ENCODE data around the gene ENSA. TPM values are rescaled to one million over a fixed set of nuclear protein-coding genes. Genes with fewer than 3 reads are reported as not detected.
A peak's percentile ranks its signal among the peaks of the same experiment; 100 is the strongest.
"Not testable (repeated sequence)": the region's sequence is repeated elsewhere in the genome, so short reads cannot be mapped to it uniquely, and the experiment has no call there.

The ENSA gene, protein sequence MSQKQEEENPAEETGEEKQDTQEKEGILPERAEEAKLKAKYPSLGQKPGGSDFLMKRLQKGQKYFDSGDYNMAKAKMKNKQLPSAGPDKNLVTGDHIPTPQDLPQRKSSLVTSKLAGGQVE
- 97.4 TPM for polyA plus RNA-seq (ENCODE audit: insufficient read length)

DNA sequence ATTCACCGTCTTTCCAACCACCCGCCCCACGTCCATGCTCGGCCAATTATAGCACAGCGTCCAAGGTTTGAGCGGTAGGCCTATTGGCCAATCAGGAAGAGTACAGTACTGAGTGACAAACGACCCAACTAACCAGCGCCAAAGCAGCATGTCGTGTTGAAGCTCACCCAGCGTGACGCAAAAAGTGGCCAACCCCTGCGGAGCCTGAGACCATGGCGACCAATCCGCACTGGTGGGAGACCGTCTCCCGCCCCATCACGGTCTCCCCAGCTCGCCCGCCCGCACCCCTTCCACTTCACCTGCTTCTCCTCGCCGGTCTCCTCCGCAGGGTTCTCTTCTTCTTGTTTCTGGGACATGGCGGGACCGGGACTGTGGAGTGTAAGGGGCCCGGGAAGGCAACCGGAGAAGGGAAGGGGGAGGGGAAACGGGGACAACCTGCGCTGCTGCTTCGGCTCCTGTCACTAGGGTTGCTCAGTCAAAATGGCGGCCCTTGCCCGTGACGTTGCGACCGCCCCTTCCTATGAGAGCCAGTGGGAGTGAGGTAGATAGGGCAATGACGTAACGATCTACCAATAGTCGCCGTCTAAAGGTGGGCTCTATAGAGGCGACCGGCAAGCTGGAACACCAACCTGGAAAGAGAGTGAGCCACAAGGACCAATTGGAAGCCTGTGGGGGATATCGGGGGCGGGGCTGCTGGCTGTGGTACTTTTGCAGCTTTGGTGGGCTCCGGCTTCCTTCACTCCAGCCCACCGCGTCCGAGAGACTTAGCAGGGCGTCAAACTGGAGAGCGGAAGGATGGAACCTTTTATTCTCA lies at the start of gene ENSA:
Gene ENSA, minus strand, starts transcription at position 498 of the 814 bp plus-strand sequence. Its CDS starts 142 bp downstream, at position 356.
- DNase-seq = peak; percentile 99

DNA sequence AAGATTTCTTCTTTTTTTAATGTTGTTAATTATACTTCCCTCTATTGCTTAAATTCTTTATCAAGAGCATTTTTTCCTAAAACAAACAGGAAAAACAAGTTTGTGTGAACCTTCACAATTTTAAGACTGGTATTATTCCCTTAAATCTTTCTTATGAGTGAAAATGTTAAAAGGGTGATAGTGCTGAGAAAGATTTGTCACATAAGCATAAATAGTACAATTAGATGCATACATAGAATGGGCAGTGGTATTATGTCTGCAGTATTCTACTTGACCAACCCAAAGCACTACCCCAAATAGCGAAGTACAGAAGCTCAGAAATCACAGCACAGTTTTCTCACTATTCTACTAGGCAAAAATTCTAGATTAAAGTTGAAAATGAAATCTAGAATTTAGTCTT lies 49.6 kb upstream of the ENSA start:
- no peak for DNase-seq

DNA sequence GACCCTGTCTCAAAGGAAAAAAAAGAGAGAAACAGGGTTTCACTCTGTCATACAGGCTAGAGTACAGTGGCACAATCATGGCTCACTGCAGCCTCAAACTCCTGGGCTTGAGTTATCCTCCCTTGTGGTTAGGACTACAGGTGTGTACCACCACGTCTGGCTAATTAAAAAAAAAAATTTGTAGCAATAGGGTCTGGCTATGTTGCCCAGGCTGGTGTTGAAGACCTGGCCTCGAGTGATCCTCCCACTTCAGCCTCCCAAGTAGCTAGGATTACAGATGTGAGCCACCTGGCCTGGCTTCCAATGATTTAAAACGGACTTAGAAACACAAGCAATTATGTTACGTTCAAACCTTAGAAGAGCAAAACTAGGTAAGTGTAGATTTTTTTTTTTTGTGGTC lies 45.5 kb upstream of the ENSA start:
- no peak for DNase-seq

DNA sequence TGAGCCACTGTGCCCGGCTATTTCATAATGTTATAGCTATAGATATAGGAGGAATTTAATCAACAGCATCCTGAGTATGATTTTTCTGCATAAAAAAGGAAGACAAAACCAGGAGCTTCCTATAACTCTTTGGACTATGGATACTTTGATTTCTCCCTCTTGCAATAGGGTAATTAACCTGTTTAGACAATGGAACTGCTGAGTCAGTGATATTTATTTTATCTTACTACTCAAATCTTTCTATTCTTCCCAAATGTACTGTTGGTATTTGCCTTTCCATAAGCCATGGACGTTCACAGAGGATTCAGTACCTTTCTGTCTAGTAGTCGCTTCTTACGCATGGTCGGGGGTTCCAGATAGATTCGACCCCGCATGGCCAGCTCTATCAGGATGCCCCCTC lies 33.9 kb upstream of the ENSA start:
- DNase-seq = no peak

DNA sequence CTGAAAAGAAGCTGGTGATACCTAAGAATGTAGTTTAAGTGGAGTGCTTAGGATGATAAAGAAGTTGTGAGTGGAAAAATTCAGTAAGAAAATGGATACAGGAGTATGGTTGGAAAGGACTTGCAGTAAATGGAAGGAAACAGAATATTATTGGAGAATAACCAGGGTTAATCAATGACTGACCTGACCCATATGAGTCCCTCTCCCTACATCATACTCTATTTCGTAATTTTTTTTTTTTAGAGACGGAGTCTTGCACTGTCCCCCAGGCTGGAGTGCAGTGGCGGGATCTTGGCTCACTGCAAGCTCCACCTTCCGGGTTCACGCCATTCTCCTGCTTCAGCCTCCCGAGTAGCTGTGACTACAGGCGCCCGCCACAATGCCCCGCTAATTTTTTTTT lies 33.4 kb upstream of the ENSA start:
- DNase-seq = no peak

DNA sequence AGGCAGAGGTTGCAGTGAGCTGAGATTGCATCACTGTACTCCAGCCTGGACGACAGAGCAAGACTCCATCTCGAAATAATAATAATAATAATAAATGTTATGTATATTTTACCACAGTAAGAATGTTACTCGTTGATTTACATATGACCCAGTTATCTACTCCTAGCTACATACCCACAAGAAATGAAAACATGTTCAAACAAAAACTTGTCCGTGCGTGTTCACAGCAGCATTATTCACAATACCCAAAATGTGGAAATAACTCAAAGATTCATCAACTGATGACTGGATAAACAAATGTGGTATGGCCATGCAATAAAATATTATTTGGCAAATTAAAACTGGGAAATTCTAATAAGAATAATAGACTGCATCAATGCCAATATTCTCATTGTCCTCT lies 31.7 kb upstream of the ENSA start:
- no peak for DNase-seq

DNA sequence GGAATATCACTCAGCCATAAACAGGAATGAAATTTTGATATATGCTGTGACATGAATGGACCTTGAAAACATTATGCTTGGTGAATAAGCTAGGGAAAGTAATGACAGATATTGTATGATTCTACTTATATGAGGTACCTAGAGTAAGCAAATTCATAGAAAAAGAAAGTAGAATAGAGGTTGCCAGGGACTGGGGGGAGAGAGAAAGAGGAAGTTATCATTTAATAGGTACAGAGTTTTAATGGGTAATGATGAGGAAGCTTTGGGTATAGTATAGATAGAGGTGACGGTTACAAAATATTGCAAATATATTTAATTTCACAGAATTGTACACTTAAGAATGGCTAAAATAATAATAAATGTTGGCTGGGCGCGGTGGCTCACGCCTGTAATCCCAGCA lies 31.2 kb upstream of the ENSA start:
- no peak for DNase-seq

DNA sequence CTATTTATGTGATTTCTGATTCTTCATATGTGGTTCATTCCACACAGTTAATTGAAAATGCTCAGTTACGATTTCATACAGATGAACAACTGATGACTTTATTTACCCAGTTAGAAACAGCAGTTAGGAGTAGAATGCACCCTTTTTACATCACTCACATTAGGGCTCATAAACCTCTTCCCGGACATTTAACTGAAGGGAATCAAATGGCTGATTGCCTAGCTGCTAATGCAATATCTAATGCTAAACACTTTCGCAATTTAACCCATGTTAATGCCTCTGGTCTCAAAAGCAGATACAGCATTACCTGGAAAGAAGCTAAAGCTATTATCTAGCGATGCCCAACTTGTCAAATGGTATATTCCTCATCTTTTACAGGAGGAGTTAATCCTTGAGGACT lies 27.7 kb upstream of the ENSA start:
- DNase-seq = not testable (repeated sequence)

DNA sequence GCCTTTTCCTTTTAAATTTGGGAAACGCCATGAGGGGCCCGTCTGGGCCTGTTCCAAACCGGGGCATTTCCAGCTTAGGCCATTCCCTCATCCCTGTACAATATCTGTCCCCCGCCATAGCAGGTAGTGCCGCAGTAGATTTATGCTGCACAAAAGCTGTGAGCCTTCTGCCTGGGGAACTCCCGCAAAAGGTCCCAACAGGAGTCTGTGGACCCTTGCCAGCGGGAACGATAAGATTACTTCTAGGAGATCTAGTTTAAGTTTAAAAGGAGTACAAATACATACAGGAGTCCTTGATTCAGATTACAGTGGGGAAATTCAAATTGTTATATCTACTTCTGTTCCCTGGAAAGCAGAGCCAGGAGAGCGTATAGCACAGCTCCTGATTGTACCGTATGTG lies 25.2 kb upstream of the ENSA start:
- not testable (repeated sequence) for DNase-seq

DNA sequence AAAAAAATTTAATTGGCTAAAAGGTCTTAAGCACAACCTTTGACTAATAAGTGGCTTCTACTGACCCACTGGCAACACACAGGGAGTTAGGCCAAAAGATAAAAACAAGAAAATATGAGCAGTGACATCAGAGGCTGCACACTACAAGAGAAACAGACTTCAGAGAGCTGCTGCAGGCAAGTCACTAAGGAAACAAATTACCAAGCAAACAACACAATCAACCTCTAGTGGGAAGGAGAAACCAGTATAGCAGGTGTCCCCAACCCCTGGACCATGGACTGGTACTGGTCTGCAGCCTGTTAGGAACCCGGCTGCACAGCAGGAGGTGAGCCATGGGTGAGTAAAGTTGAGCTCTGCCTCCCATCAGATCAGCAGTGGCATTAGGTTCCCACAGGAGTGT lies 20.8 kb upstream of the ENSA start:
- DNase-seq = no peak

DNA sequence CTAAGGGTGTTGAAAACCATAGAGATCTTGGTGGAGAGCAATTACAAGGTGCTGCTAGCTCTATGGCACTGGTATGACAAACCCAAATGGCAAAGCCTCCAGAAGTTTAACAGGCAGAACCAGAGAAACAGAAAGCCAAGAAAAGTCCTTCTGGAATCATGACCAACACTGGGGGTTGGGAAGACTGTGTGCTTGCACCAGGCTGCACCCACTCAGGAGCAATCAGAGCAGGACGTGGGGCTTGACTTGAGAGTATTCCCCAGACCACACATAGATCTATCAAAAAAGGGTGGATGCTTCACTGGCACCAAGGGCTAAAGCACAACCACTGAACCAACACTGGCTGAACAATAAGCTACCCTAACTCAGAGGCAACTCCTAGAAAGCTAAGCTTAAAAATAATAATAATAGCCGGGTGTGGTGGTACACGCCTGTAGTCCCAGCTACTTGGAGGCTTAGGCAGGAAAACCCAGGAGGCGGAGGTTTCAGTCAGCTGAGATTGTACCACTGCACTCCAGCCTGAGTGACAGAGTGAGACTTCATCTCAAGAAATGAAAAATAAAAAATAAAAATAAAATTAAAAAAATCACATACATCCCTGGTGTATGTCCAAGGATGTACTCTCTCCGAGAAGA lies 20.1 kb upstream of the ENSA start:
- no peak for DNase-seq

DNA sequence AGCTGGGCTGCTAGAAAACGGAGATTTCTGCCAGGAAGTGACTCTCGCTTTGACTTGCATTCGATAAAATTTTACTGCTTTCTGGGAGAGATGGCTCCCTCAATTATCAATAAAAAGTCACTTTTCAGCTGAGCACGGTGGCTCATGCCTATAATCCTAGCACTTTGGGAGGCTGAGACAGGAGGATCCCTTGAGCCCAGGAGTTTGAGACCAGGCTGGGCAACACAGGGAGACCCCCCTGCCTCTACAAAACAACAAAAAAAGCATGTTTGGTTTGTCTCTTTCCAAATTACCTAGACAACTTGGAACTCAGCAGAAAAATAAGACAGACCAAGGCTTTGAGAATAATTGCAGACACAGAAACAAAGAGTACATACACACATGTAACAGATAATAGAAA lies 12.9 kb upstream of the ENSA start:
- no peak for DNase-seq

DNA sequence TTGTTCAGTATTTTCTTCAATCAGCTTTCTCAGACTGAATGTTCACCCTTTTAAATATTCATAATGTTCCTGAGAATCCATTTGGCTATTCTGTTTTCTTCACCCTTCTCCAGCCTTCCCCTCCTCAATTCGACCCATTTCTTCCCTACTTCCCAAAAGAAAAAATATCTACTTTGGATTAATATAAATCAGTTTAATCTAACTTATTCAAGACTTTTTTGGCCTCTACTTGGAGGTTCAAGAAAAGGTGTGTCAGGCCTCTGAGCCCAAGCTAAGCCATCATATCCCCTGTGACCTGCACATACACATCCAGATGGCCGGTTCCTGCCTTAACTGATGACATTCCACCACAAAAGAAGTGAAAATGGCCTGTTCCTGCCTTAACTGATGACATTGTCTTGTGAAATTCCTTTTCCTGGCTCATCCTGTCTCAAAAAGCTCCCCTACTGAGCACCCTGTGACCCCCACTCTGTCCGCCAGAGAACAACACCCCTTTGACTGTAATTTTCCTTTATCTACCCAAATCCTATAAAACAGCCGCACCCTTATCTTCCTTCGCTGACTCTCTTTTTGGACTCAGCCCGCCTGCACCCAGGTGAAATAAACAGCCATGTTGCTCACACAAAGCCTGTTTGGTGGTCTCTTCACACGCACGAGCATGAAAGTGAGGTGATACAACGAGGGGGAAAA lies 11.9 kb upstream of the ENSA start:
- DNase-seq = not testable (repeated sequence)

DNA sequence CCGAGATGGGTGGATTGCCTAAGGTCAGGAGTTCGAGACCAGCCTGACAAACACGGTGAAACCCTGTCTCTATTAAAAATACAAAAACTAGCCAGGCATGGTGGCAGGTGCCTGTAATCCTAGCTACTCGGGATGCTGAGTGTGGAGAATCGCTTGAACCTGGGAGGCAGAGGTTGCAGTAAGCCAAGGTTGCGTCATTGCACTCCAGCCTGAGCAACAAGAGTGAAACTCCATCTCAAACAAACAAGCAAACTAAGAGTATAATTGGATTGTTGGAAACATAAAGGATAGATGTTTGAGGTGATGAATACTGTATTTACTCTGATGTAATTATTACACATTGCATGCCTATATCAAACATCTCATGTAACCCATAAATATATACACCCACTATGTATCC lies 9.0 kb upstream of the ENSA start:
- DNase-seq = not testable (repeated sequence)

DNA sequence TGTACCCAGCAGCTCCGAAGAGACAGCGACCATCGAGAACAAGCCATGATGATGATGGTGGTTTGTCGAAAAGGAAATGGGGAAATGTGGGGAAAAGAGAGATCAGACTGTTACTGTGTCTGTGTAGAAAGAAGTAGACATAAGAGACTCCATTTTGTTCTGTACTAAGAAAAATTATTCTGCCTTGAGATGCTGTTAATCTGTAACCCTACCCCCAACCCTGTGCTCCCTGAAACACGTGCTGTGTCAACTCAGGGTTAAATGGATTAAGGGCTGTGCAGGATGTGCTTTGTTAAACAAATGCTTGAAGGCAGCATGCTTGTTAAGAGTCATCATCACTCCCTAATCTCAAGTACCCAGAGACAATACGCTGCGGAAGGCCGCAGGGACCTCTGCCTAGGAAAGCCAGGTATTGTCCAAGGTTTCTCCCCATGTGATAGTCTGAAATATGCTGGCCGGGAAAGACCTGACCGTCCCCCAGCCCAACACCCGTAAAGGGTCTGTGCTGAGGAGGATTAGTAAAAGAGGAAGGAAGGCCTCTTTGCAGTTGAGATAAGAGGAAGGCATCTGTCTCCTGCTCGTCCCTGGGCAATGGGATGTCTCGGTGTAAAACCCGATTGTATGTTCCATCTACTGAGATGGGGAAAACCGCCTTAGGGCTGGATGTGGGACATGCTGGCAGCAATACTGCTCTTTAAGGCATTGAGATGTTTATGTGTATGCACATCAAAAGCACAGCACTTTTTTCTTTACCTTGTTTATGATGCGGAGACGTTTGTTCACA lies 5.6 kb upstream of the ENSA start:
- DNase-seq = not testable (repeated sequence)

DNA sequence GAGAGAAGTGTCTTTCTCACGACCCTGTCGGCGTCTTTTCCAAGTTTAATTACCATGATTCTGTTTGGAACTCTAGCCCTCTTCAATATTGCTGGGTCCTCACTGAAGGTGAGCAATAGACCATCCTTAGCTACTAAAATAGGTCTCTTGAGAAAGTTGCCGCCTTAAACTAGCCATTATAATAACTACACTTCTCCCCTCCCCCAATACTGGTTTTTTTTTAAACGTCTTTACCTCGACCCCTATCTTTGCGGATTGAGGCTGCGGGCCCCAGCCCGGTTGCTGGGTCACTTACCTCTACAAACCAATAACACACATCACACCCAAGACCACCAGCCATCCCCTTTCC lies 672 bp downstream of the ENSA start:
- DNase-seq = no peak

DNA sequence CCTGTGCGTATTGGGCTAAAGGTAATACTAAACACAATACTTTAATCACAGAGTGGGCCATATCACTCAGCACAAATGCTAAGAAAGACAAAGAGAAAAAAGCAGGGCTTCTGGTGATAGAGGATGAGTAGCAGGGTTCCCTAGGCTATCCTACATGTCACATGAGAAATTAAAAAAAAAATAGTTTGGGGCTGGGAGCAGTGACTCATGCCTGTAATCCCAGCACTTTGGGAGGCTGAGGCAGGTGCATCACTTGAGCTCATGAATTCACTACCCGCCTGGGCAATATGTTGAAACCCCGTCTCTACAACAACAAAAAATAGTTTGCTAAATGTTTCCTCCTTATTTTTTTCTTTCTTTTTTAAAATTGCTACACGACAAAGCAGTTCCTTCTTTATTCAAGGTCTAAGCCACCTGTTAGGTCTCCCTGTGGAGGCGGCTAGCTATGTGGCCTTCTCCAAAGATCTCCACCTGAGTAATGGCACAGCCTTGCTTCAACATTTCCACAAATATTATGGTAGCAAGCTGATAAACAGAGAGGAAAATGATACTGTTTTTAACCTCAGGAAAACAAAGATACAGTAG lies 1.5 kb downstream of the ENSA start:
- no peak for DNase-seq

DNA sequence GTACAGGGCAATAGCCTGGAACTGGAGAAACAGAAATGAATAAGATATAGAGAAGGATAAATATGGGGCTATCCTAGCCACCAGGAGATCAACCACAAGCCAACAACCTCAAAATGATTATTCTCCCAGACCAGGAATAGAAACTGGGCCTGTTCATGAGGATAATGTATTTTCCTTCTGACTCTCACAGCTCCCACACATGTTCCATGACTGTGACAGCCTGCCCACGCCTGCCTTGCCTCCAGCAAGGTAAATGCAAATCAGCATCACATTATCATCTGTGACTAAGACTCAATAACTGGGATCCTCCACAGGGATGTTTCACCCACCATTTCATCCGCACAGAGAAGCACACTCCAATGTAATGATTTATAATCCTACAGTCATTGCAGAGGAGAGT lies 3.3 kb downstream of the ENSA start:
- DNase-seq = no peak

DNA sequence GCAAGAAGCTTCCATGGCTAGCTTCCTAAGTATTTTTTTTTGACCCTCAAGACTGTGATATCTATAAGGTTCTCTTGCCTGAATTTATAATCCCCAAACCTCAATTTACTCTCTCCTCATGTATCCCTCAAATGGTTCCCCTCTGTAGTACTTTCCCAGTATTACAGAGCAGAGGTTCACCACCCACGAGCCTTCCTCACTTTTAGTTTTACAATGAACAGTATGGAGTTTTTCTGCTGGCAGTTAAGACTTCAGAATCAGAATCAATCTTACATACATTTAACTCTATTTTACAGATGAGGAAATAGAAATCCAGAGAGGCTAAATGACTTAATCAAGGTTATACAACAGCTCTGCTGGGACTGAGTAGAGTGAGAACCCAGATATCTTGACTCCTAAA lies 4.9 kb downstream of the ENSA start:
- DNase-seq = not testable (repeated sequence)

DNA sequence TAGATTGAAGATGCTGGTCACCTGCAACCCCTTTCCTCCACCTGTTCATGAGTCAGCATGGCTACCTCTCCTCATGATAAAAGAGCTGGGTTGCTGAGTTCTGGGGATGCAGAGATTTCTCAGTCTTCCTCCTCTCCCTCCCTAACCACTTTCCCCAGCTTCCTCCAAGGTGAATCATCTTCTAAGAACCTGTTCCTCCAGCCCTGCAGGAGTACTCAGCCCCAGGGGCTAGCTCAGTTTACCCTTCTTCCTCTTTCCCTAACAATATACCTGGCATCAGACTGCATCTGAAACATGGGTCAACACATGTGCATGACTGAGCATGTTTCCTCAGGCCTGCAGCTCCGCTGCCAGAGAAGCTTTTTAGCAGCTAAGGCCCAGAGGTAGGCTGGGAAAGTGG lies 5.3 kb downstream of the ENSA start:
- DNase-seq = not testable (repeated sequence)

DNA sequence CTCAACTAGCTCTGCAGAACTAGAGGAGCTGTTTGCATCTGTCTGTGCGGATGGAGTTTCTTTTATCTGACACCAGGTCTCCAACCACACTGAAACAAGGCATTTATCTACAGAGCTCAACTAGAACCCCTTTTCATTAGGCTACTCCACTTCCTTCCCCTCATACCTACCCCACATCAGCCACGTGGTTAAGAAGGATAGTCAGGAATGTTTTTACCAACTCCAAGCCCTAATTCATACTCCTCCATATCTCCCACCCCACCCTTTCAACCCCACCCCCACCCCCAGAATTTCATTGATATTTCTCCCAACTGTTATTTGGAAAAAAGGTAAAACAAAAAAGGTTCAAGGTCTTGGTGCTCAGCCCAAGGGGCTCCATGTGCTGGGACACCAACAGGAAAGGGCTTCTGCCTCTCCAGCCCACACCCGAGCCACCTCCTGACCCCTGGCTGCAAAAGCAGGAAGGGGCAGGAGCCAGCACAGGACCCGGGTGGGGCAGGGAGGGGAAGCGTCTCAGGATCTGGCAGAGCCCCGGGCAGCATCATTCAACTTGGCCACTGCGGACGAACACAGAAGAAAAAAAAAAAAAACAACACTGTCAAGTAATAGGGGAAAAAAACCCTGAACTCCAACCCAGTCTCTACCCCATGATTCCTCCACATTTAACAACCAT lies 7.0 kb downstream of the ENSA start:
- DNase-seq = no peak
